PC-3 (cell line): ENCODE results near the gene PIAS1. TPM values are rescaled to one million over a fixed set of nuclear protein-coding genes. Genes with fewer than 3 reads are reported as not detected.

ENCODE experiments used
- ATAC-seq: fragments of 200-7000 bp; cut with Tn5 transposase; 2 replicates; pipeline ENCODE4 v1.9.1; 2020; ENCODE audit warnings: mild to moderate bottlenecking, moderate library complexity
- BruUV-seq: library from RNA; stranded (reverse); fragments of 400-500 nt; replicated peaks from 2 replicates; lab custom pipeline; 2021; lab: Mats Ljungman, UMichigan
- CTCF ChIA-PET: fragments of 300-600 bp; sonication (Branson Sonifier 250); formaldehyde crosslinking; loops from one replicate; lab custom pipeline; 2022; ENCODE audit warnings: antibody characterized with exemption; lab: Charles Lee
- POLR2A ChIA-PET: fragments of 300-600 bp; sonication (Branson Sonifier 250); formaldehyde crosslinking; loops from one replicate; lab custom pipeline; 2022; ENCODE audit warnings: antibody characterized with exemption; ENCODE audit not compliant: unreplicated experiment; lab: Charles Lee
- DNase-seq: peaks from one replicate; pipeline ENCODE4 v3.0.0-alpha.2; 2015
- H2AFZ ChIP-seq: fragments of 300-600 bp; sonication (generic); 2 replicates; pipeline ENCODE4 v1.6.0; 2016; ENCODE audit warnings: antibody characterized with exemption, low read length
- H3F3A ChIP-seq: fragments of 300-600 bp; sonication (generic); one replicate; pipeline ENCODE4 v1.6.0; 2017; ENCODE audit warnings: antibody characterized with exemption, low read length, control low read depth, mild to moderate bottlenecking; ENCODE audit not compliant: unreplicated experiment
- H3K27ac ChIP-seq: fragments of 300-600 bp; sonication (generic); 2 replicates; pipeline ENCODE4 v1.5.1; 2016; ENCODE audit warnings: mild to moderate bottlenecking, low read length
- H3K27me3 ChIP-seq: fragments of 300-600 bp; sonication (generic); 2 replicates; pipeline ENCODE4 v1.6.1; 2016; ENCODE audit warnings: low read length, mixed read lengths
- H3K36me3 ChIP-seq: fragments of 300-600 bp; sonication (generic); 2 replicates; pipeline ENCODE4 v1.6.1; 2016; ENCODE audit warnings: low read depth, mixed run types, low read length, mixed read lengths
- H3K4me1 ChIP-seq: fragments of 300-600 bp; sonication (generic); 2 replicates; pipeline ENCODE4 v1.5.1; 2016; ENCODE audit warnings: low read length; ENCODE audit not compliant: insufficient read depth
- H3K4me2 ChIP-seq: fragments of 300-600 bp; sonication (generic); 2 replicates; pipeline ENCODE4 v1.6.0; 2016; ENCODE audit warnings: low read length
- H3K4me3 ChIP-seq: fragments of 300-600 bp; sonication (generic); 2 replicates; pipeline ENCODE4 v1.5.1; 2016; ENCODE audit warnings: mild to moderate bottlenecking, low read length, mixed read lengths
- H3K79me2 ChIP-seq: fragments of 300-600 bp; sonication (generic); 2 replicates; pipeline ENCODE4 v1.6.1; 2017; ENCODE audit warnings: low read length, mixed read lengths
- H3K9ac ChIP-seq: fragments of 300-600 bp; sonication (generic); 2 replicates; pipeline ENCODE4 v1.6.0; 2016; ENCODE audit warnings: mild to moderate bottlenecking, low read length
- H3K9me2 ChIP-seq: fragments of 300-600 bp; sonication (generic); replicated peaks from 2 replicates; pipeline ENCODE4 v1.6.1; 2016; ENCODE audit warnings: mixed run types, low read length, mixed read lengths
- H3K9me3 ChIP-seq: fragments of 300-600 bp; sonication (generic); 2 replicates; pipeline ENCODE4 v1.6.1; 2016; ENCODE audit warnings: low read length, mixed read lengths
- H4K20me1 ChIP-seq: fragments of 300-600 bp; sonication (generic); 2 replicates; pipeline ENCODE4 v1.6.1; 2016; ENCODE audit warnings: low read length, mixed read lengths
- EZH2 ChIP-seq: fragments of 300-600 bp; sonication (generic); IDR thresholded peaks from one replicate; pipeline ENCODE4 v1.6.1; 2017; ENCODE audit warnings: antibody characterized with exemption, mild to moderate bottlenecking, low read length; ENCODE audit not compliant: unreplicated experiment
- EZH2phosphoT487 ChIP-seq: fragments of 300-600 bp; sonication (generic); IDR thresholded peaks from 2 replicates; pipeline ENCODE4 v1.6.1; 2018; ENCODE audit warnings: mild to moderate bottlenecking, antibody characterized with exemption, low read length, borderline replicate concordance
- intact Hi-C: fragments of 100-400 bp; cut with micrococcal nuclease; formaldehyde crosslinking; loops from 2 replicates; pipeline ENCODE4 v1.9.0; 2023
- total RNA-seq: library from RNA; depleted of rRNA; stranded (reverse); fragments of >200 nt; gene quantifications from 2 replicates; pipeline ENCODE4 v1.2.3, GENCODE V29; 2014
- TF ChIP-seq, protein P1 (sequence below): fragments of 300-600 bp; sonication (generic); conservative IDR thresholded peaks from 2 replicates; pipeline ENCODE4 v1.5.1; 2017; ENCODE audit warnings: antibody characterized with exemption, low read depth, mild to moderate bottlenecking, low read length

Gene PIAS1
- total RNA-seq, 1 experiment from 2014 or later = 21.9 TPM

DNA sequence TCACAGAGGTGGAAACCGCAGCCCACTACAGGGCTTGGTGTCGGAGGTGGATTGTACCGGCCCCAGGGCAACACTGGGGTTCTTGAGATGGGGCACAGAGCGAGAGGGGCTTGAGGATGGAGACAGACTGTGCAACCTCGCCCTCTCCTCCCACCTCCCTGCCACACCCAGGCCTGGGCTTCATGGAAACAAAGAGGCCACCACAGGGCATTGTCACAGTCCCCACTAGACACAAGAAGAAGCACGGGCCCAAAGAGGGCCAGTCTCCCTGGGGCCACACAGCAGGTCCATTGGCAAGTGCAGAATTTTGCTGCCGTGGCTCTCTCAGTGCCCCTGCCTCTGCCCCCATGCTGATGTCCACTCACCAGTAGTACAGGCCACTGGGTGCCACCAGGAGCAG lies 155.2 kb downstream of the PIAS1 start:
- POLR2A ChIA-PET = no interaction called here
- no peaks in the 10 kb centered on the region for H3K9me2 ChIP-seq

DNA sequence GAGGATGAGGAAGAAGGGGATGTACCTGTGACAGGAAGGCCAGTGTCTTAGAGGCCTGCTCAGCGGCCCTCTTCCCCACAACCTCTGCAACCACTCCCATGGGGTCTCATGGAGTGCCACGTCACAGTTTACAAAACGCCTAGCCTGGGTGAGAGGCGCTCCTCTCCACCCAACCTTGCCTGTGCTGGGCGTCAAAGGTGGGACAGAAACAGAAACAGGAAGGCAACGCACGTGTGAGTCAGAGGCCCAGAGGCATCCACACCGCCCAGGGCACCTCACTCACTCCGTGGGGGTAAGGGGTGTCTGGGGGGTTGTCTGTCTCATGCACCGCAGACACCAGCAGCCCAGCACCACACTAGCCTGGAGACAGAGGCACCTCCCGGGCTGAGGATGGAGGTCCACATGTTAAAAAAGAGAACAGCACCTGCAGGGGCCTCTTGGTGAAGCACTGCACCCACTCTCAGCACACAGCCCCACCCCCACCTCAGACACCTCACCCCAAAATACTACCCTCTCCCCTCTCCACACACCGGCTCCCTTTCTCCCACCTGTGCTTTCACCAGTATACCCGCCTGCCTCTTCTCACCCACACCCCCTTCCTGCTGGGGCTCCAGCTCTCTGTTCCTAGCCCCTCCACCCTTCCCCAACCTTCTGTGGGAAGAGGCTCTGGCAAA lies 155.8 kb downstream of the PIAS1 start:
- no TSS peak for BruUV-seq
- Histone ChIP-seq H2AFZ (no peak overlapping the region), H4K20me1 (no peaks in the 10 kb centered on the region), H3K27ac (no peak overlapping the region), H3K9ac (no peak overlapping the region), H3K27me3 (no peaks in the 10 kb centered on the region), H3F3A (no peaks in the 10 kb centered on the region), H3K4me1 (no peaks in the 10 kb centered on the region), H3K9me3 (no peaks in the 10 kb centered on the region), H3K79me2 (no peaks in the 10 kb centered on the region), H3K4me3 (no peak overlapping the region), H3K36me3 (no peaks in the 10 kb centered on the region), H3K4me2 (no peak overlapping the region), H3K9me2 (no peaks in the 10 kb centered on the region)
- no peak for DNase-seq
- ChIA-PET POLR2A (no interaction called here), CTCF (no interaction called here)
- peak; percentile 36; the same call in 1 of the 2 replicates for ATAC-seq
- no peak for TF ChIP-seq EZH2phosphoT487
- intact Hi-C loops = no loop called here

More for the DNA sequence above, 155.2 kb downstream of the PIAS1 start:
- intact Hi-C loops = no loop called here
- Histone ChIP-seq H3F3A (no peaks in the 10 kb centered on the region), H3K4me1 (no peaks in the 10 kb centered on the region), H2AFZ (no peak overlapping the region), H3K27me3 (no peaks in the 10 kb centered on the region), H3K4me2 (no peak overlapping the region), H3K4me3 (no peak overlapping the region), H3K79me2 (no peaks in the 10 kb centered on the region), H3K36me3 (no peaks in the 10 kb centered on the region), H3K9ac (no peak overlapping the region), H3K9me3 (no peaks in the 10 kb centered on the region), H4K20me1 (no peaks in the 10 kb centered on the region), H3K27ac (no peak overlapping the region)
- no peak for TF ChIP-seq EZH2phosphoT487
- TF ChIP-seq, protein P1, sequence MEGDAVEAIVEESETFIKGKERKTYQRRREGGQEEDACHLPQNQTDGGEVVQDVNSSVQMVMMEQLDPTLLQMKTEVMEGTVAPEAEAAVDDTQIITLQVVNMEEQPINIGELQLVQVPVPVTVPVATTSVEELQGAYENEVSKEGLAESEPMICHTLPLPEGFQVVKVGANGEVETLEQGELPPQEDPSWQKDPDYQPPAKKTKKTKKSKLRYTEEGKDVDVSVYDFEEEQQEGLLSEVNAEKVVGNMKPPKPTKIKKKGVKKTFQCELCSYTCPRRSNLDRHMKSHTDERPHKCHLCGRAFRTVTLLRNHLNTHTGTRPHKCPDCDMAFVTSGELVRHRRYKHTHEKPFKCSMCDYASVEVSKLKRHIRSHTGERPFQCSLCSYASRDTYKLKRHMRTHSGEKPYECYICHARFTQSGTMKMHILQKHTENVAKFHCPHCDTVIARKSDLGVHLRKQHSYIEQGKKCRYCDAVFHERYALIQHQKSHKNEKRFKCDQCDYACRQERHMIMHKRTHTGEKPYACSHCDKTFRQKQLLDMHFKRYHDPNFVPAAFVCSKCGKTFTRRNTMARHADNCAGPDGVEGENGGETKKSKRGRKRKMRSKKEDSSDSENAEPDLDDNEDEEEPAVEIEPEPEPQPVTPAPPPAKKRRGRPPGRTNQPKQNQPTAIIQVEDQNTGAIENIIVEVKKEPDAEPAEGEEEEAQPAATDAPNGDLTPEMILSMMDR = no peak
- ATAC-seq = no peak
- no TSS peak for BruUV-seq
- DNase-seq = no peak
- CTCF ChIA-PET = no interaction called here

DNA sequence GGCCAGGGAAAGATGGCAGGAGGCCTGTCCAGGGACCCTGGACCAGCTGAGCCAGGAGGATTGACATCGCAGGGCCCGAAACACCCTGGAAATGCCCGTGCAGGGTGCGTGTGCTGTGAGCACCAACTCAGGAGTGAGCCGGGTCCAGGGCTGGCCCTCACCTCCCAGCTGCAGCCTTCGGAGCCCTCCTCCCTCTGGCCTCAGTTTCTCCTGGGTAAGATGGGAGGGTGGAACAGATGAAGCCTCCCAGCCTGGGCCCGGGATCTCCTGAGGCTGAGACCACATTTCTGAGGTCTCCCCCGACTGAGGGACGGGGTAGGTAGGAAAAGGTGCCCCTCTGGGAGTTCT lies 156.3 kb downstream of the PIAS1 start:
- H3K4me2 ChIP-seq = no peak overlapping the region
- H3K9ac ChIP-seq = no peak overlapping the region
- no peaks in the 10 kb centered on the region for H3F3A ChIP-seq
- H4K20me1 ChIP-seq = no peaks in the 10 kb centered on the region
- H3K79me2 ChIP-seq = peaks cover 3% of the 10 kb centered on the region; the same call in 1 of the 2 replicates
- H2AFZ ChIP-seq = no peak overlapping the region
- no peaks in the 10 kb centered on the region for H3K9me3 ChIP-seq
- TF ChIP-seq EZH2phosphoT487 (no peak), EZH2 (no peak)
- TF ChIP-seq, protein P1 = no peak
- ATAC-seq (no peak), DNase-seq (no peak)
- no peaks in the 10 kb centered on the region for H3K36me3 ChIP-seq
- ChIA-PET CTCF (no interaction called here), POLR2A (no interaction called here)
- BruUV-seq = no TSS peak
- H3K4me3 ChIP-seq = no peak overlapping the region
- no peaks in the 10 kb centered on the region for H3K9me2 ChIP-seq
- intact Hi-C loops = no loop called here
- no peaks in the 10 kb centered on the region for H3K4me1 ChIP-seq
- no peak overlapping the region for H3K27ac ChIP-seq
- H3K27me3 ChIP-seq = no peaks in the 10 kb centered on the region
